ENCODE results near the gene SDE2. TPM values are rescaled to one million over a fixed set of nuclear protein-coding genes. Genes with fewer than 3 reads are reported as not detected.

Gene SDE2
- total and polyA plus RNA-seq, 2 of the 4 experiments (the other 2 are of a cell fraction), result 8.5 to 14.7 TPM

DNA sequence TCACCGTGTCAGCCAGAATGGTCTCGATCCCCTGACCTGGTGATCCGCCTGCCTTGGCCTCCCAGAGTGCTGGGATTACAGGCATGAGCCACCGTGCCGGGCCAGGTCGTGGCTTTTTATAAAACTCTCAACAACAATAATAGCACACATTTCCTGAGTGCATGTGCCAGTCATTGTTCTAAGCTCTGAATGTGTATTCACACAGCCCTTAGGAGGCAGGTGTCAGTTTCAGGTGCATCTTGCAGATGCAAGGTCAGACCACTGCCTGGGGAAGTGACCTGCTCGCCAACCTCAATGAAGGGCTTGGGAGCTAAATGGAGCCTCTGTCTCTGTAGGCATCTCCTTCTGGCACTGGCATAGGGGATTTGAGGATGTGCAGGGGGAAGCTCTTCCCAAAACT, 56.6 kb downstream of the SDE2 start:
- no peak overlapping the region for H2BK5ac ChIP-seq (ENCODE audit: low read depth, low read length, poor library complexity, severe bottlenecking)
- POLR2A ChIA-PET (ENCODE audit: unreplicated experiment), result no interaction called here
- dilution Hi-C loops (cut with HindIII; ENCODE audit: low sequenced_read_pairs, unreplicated experiment) (no loop called here), in situ Hi-C loops (cut with MboI; ENCODE audit: low sequenced_read_pairs) (no loop called here), intact Hi-C loops (cut with micrococcal nuclease) (no loop called here)
- CTCF ChIA-PET, result no interaction called here
- H3K9me1 ChIP-seq (ENCODE audit: insufficient read depth, low read length), result no peaks in the 10 kb centered on the region
- WGBS, 2 experiments (ENCODE audit: extremely low coverage in 2 of 2, insufficient read length in 1 of 2), result 20% methylated on average over 1 of the region's 7 CpGs; no CpG with 5 or more reads in 1 of the 2 experiments
- H4K5ac ChIP-seq (ENCODE audit: low read depth, low read length), result no peak overlapping the region
- H4K20me1 ChIP-seq (ENCODE audit: insufficient read depth, low read length), result no peaks in the 10 kb centered on the region
- ATAC-seq (ENCODE audit: low read depth) (no peak), DNase-seq (no peak)
- no peak overlapping the region for H2AFZ ChIP-seq (replicated peaks; ENCODE audit: low read length, poor library complexity)
- TF ChIP-seq MAFK (IDR thresholded peaks at IDR 0.05; ENCODE audit: low read depth, low read length) (no peak), CHD1 (IDR thresholded peaks at IDR 0.05; ENCODE audit: low read depth, low read length) (no peak), CEBPB (IDR thresholded peaks at IDR 0.05; ENCODE audit: low read depth, low read length) (no peak), RAD21 (IDR thresholded peaks at IDR 0.05; ENCODE audit: low read length) (no peak), BHLHE40 (IDR thresholded peaks at IDR 0.05; ENCODE audit: low read depth, low read length) (no peak), RFX5 (IDR thresholded peaks at IDR 0.05; ENCODE audit: low read depth, low read length) (no peak), MXI1 (IDR thresholded peaks at IDR 0.05; ENCODE audit: borderline replicate concordance, low read depth, low read length) (no peak), POLR2A (IDR thresholded peaks at IDR 0.05; ENCODE audit: low read depth, low read length) (no peak), NFE2L2 (IDR thresholded peaks at IDR 0.05; ENCODE audit: low read depth, low read length) (no peak), MAZ (IDR thresholded peaks at IDR 0.05; ENCODE audit: borderline replicate concordance, low read depth, low read length) (no peak), RCOR1 (IDR thresholded peaks at IDR 0.05; ENCODE audit: insufficient replicate concordance, low read length) (no peak)
- TF ChIP-seq, protein P1, sequence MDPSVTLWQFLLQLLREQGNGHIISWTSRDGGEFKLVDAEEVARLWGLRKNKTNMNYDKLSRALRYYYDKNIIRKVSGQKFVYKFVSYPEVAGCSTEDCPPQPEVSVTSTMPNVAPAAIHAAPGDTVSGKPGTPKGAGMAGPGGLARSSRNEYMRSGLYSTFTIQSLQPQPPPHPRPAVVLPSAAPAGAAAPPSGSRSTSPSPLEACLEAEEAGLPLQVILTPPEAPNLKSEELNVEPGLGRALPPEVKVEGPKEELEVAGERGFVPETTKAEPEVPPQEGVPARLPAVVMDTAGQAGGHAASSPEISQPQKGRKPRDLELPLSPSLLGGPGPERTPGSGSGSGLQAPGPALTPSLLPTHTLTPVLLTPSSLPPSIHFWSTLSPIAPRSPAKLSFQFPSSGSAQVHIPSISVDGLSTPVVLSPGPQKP (IDR thresholded peaks at IDR 0.05; ENCODE audit: borderline replicate concordance, low read depth, low read length), result no peak
- TF ChIP-seq, protein P2, sequence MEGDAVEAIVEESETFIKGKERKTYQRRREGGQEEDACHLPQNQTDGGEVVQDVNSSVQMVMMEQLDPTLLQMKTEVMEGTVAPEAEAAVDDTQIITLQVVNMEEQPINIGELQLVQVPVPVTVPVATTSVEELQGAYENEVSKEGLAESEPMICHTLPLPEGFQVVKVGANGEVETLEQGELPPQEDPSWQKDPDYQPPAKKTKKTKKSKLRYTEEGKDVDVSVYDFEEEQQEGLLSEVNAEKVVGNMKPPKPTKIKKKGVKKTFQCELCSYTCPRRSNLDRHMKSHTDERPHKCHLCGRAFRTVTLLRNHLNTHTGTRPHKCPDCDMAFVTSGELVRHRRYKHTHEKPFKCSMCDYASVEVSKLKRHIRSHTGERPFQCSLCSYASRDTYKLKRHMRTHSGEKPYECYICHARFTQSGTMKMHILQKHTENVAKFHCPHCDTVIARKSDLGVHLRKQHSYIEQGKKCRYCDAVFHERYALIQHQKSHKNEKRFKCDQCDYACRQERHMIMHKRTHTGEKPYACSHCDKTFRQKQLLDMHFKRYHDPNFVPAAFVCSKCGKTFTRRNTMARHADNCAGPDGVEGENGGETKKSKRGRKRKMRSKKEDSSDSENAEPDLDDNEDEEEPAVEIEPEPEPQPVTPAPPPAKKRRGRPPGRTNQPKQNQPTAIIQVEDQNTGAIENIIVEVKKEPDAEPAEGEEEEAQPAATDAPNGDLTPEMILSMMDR (conservative IDR thresholded peaks at IDR 0.05; ENCODE audit: low read depth, low read length), result no peak
- TF ChIP-seq, protein P3, sequence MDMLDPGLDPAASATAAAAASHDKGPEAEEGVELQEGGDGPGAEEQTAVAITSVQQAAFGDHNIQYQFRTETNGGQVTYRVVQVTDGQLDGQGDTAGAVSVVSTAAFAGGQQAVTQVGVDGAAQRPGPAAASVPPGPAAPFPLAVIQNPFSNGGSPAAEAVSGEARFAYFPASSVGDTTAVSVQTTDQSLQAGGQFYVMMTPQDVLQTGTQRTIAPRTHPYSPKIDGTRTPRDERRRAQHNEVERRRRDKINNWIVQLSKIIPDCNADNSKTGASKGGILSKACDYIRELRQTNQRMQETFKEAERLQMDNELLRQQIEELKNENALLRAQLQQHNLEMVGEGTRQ (IDR thresholded peaks at IDR 0.05; ENCODE audit: low read depth, low read length), result no peak
- H2BK15ac ChIP-seq (ENCODE audit: low read depth, low read length), result no peak overlapping the region
- H3K18ac ChIP-seq (ENCODE audit: low read depth, low read length), result no peak overlapping the region
- H4K91ac ChIP-seq (ENCODE audit: insufficient read depth, low read depth, low read length), result no peak overlapping the region
- H3K4ac ChIP-seq (ENCODE audit: low read depth, low read length), result no peak overlapping the region
- no peak overlapping the region for H2BK120ac ChIP-seq (ENCODE audit: low read depth, low read length)
- H2AK5ac ChIP-seq (ENCODE audit: low read depth, low read length), result no peak overlapping the region
- no peak overlapping the region for H3K23ac ChIP-seq (ENCODE audit: low read depth, low read length)
- H3K4me3 ChIP-seq (ENCODE audit: insufficient read depth, low read depth, low read length), result no peak overlapping the region
- no peak overlapping the region for H4K8ac ChIP-seq (ENCODE audit: low read depth in 2 of 2, low read length in 2 of 2)
- H2AK9ac ChIP-seq (replicated peaks; ENCODE audit: low read depth, low read length, poor library complexity), result no peak overlapping the region
- no peak overlapping the region for H3K56ac ChIP-seq (ENCODE audit: extremely low read depth, insufficient read depth, low read length)
- BruUV-seq (replicated peaks), result no TSS peak
- H3K14ac ChIP-seq (replicated peaks; ENCODE audit: low read depth, low read length), result no peak overlapping the region
- H2BK20ac ChIP-seq (ENCODE audit: low read depth, low read length), result no peak overlapping the region
- H3K9me3 ChIP-seq (ENCODE audit: control insufficient read depth, insufficient read depth, low read length), result no peaks in the 10 kb centered on the region
- no peak overlapping the region for H3K9ac ChIP-seq (ENCODE audit: low read depth, low read length)
- no peak overlapping the region for H3K27ac ChIP-seq (ENCODE audit: insufficient read depth, low read length)
- no peaks in the 10 kb centered on the region for H3K4me1 ChIP-seq (ENCODE audit: control insufficient read depth, insufficient read depth, low read length)
- H3K79me1 ChIP-seq (ENCODE audit: low read depth in 1 of 2, low read length in 2 of 2), result no peaks in the 10 kb centered on the region
- peaks cover 19% of the 10 kb centered on the region for H3K27me3 ChIP-seq (ENCODE audit: control insufficient read depth, insufficient read depth, low read length)
- H3K4me2 ChIP-seq (ENCODE audit: low read depth, low read length), result no peak overlapping the region
- H3K36me3 ChIP-seq (ENCODE audit: control insufficient read depth, insufficient read depth, low read length), result no peaks in the 10 kb centered on the region

Measured in IMR-90 (cell line).